ENCODE measurements around the gene PADI4.

- TF ChIP-seq CTCF (IDR thresholded peaks at IDR 0.05) (no peak), POLR2A (IDR thresholded peaks at IDR 0.05) (no peak)
These were observed 1.6 kb upstream of the PADI4 start for GRCh38 chr1:17306407-17306806.
